Epithelial cell of prostate (primary cell): ENCODE results near the gene DRD1.
"Not testable (repeated sequence)": the region's sequence is repeated elsewhere in the genome, so short reads cannot be mapped to it uniquely, and the experiment has no call there.

Source experiments
- DNase-seq: peaks from one replicate; pipeline ENCODE4 v3.0.0-alpha.2; 2011; ENCODE audit warnings: low read depth, low spot score
- H3K27ac ChIP-seq: fragments of 450-650 bp; 2 replicates; pipeline ENCODE4 v1.5.1; 2017; ENCODE audit warnings: mild to moderate bottlenecking

The DRD1 gene

GRCh38 chr5:175469916-175470315 is 25.9 kb upstream of the DRD1 start:
- H3K27ac ChIP-seq: no peak overlapping the region
- no peak for DNase-seq

DNA sequence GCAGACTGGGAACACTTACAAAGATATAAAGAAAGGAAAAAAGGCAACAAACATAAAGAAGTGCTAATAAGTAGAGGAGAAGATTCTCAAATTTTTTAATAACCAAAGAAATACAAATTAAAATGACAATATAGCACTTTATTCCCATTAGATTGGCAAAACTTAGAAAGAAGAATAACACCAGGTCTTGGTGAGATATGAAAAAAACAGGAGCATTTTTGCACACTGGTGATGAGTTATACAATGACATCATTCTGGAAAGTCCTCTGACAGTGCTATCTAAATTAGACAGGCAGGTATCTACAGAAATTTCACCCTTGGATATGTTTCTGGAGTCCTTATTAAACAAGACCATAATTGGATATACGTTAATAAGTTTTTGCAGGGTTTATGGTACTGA is 24.9 kb upstream of the DRD1 start:
- DNase-seq: no peak
- no peak overlapping the region for H3K27ac ChIP-seq

DNA sequence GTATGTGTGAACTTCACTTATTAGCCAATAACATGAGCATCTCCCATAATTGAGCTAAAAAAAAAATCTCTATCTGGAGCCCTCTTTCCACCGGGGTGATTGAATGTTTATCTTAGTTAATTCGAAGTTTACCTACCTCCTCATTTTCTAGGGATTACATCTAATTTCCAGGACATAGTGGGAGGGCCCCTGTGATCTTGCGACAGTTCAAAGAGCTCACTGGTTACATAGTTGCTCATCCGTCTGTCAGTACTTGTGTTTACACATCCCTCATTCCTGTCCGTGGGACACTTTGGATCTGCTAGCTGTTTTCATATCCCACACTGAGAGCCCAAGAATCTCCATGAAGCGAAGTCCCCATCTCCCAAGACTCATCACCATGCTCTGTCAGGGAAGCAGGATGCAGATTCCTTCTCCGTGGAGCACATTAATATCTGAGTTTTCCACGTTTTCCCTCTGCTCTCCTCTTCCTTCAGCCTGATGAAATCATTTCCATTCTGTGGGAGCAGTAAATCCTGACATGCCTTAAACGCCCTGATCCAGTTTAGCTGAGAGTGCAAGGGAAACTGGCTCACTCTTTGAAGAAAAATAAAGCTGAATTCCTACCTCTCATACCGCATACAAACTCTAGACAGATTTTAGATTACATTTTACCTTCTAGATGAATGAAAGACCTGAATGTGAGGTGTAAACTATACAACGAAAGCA is 24.2 kb upstream of the DRD1 start:
- no peak for DNase-seq
- H3K27ac ChIP-seq: no peak overlapping the region

DNA sequence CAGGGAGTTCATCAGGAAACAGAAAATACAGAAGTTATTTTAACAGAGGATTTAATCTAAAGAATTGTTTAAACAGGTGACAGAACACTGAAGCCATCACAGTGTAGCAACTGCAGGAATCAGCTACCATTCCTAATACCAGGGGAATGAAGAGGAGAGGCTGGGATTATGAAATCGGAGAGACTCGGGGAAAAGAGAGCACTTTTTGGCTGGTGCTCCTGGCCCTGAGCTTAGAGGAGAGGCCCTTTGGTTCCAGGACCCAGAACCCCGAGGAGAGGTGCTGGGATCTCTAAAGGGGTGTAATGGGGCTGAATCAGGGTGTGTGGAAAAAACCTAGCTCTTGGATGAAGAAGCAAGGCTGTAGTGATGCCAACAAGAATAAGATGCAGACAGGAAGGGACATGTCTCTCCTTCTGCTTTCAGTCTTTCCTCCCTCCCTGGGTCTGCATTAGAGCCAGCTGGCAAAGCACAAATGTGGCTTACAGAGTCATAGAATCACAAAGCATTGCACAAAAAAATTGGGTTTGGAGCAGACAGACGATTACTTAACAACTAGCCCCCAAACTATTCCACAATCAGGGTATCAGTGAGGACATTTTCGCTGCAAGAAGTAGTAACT is 22.8 kb upstream of the DRD1 start:
- no peak for DNase-seq
- no peak overlapping the region for H3K27ac ChIP-seq

DNA sequence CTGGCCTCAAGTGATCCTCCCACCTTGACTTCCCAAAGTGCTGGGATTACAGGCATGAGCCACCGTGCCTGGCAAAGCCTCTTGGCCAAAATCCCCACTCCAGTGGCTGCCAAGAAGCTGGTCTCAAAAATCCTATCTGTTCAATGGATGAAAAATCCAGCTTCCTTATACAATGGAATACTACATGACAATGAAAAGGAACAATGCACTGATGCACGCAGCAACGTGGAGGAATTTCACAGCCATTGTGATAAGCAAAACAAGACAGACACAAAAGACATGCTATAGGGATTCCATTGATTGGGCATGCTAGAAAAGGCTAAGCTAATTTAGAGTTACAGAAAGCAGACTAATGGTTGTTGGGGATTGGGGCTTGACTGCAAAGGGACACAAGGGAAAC is 21.3 kb upstream of the DRD1 start:
- H3K27ac ChIP-seq: no peak overlapping the region
- no peak for DNase-seq

DNA sequence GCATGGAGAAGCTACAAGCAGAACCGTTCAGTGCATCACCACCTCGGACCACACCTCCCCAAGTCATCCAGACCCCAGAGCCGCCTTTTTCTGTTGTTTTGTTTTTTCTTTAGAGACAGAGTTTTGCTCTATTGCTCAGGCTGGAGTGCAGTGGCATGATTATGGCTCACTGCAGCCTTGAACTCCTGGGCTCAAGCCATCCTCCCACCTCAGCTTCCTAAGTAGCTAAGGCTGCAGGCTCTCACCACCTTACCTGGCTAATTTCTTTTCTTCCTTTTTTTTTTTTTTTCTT is 20.9 kb upstream of the DRD1 start:
- no peak for DNase-seq
- no peak overlapping the region for H3K27ac ChIP-seq

DNA sequence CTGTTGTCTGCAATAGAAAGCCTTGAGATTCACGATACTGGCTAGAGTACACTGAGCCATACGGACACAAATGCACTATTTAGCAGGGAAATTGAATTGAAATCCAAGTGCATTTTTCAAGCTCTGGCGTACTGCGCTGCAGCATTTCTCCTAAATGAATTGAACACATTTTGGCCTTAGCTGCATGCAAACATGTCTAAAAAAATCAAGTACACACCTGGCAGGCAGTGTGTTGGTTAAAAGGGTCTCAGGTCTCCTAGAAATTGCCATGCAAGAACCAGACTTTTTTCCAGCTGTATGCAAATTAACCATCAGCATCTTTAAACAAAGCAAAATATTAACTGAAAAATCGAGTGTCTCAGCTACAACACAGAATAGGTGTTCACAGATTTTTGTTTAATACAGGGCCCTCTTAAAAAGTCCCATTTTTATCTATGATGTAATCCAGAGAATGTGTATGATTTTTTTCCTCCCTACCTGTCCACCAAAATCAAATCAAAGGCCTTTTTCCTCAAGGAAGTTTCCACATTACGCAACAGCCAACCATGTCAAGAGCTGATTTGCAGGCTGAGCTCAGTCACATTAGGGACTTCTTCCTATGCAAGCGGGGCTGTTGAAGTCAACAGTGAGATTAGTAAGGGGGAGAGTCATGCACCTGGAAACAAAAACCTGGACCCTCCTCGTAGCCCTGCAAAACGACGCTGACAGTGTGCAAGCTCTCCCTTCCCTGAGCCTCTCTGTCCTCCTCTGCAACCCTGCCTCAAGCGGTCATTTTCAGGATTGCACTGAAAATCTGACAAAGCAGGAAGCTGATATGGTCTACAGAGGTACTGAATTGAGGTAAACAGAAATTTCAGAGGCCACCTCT is 20.3 kb upstream of the DRD1 start:
- DNase-seq: no peak

GRCh38 chr5:175463641-175464040 is 19.7 kb upstream of the DRD1 start:
- no peak for DNase-seq
- H3K27ac ChIP-seq: no peak overlapping the region

More for the DNA sequence above, 20.3 kb upstream of the DRD1 start:
- H3K27ac ChIP-seq: no peak overlapping the region

DNA sequence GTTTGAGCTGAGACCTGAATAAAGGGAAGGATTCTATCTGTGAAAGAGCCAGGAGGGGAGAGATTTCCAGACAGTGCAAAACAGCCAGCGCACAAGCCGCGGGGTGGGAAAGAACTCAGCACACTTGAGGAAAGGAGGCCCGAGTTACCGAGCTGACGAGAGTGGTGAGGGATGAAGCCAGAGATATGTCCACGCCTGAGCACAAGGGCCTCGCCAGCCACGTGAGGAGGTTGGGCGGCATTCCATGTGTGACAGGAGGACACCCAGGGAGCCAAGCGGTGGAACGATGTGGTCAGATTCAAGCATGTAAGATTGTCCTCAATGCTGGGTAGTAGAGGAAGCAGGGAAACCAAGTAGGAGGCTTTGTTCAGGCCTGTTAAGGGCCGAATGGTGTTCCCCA is 17.4 kb upstream of the DRD1 start:
- no peak for DNase-seq
- no peak overlapping the region for H3K27ac ChIP-seq

DNA sequence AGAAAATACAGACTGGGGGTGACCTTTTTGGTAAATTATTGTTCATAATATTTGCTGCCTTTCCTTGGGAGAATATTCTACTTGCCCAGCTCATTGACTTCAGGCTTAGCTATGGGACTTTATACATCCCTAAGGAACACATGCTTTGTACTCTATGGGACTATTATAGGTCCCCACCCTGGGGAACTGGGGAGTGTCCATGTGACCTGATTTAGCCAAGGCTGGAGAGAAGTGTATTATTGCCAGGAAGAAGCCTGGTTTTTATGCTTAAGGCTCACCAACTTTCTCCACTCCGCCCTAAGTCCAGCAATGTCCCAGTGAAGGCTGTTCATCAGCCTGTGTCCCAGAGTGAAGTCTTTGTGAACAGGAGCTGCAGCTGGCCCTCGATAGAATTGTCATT is 16.6 kb upstream of the DRD1 start:
- DNase-seq: no peak
- H3K27ac ChIP-seq: no peak overlapping the region

- H3K27ac ChIP-seq: no peak overlapping the region
- no peak for DNase-seq
These were observed 16.1 kb upstream of the DRD1 start for GRCh38 chr5:175460126-175460525.

- H3K27ac ChIP-seq: no peak overlapping the region
- DNase-seq: no peak
These were observed 13.5 kb upstream of the DRD1 start for GRCh38 chr5:175457466-175457865.

DNA sequence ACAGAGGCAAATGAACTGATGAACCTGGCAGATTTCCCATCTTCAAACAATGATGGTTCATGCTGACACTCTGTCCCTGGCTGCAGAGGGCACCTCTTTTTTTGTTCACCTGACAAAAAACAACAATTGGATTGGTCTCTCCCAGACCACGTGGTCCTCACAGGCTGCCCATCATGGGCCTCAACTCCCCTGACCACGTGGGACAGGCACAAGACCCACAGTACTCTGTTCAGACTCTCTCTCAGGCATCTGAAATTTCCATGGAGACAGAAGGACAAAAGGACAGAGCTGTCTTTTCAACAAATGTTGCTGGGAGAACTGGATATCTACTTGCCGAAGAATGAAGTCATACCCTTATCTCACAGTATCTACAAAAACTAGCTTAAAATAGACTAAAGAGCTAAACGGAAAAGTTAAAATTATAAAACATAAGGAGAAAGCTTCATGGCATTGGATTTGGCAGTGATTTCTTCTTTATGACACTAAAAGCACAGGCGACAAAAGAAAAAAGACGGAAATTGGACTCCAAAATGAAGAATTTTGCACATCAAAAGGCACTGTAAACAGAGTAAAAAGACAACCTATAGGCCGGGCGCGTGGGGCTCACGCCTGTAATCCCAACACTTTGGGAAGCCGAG is 12.2 kb upstream of the DRD1 start:
- no peak for DNase-seq

GRCh38 chr5:175454338-175454737 is 10.4 kb upstream of the DRD1 start:
- not testable (repeated sequence) for H3K27ac ChIP-seq, DNase-seq

More for the DNA sequence above, 12.2 kb upstream of the DRD1 start:
- no peak overlapping the region for H3K27ac ChIP-seq

DNA sequence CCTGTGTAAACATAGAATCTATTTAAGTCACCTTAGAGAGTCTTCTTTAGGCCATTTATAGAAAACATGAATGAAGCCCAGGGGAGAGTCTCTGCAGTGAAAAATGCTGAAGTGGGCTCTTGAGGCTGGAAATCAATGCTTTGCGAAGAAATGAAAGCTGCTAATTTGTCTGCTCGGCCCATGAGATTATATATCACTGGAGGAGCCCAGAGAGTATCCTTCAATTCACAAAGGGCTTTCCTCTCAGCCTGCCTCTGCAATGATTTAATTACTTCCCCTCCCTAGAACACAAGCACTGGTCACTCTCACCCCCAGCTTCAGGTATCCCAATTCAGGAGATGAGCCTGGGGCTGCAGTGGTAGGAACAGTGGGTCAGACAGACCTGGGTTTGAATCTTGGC is 8.2 kb upstream of the DRD1 start:
- H3K27ac ChIP-seq: no peak overlapping the region
- no peak for DNase-seq

DNA sequence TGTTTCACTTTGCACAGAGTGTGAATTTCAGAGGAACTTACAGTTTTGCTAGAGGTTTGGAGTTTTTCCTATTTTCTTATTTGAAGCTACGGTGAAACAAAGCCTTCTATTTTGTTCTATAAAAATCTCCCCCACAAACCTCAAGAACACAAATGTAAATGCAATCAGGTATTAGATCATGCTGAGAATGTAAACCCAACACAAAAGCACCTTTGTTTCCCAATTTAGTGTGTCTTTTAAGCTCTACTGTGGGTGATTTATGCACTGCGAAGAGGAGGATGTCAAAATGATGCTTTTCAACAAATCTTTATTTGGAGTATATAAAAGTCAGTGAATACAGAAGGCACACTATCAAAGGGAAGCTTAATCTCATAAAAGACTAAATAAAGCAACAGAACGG is 4.3 kb upstream of the DRD1 start:
- DNase-seq: no peak
- no peak overlapping the region for H3K27ac ChIP-seq

GRCh38 chr5:175447571-175447970 is 3.6 kb upstream of the DRD1 start:
- DNase-seq: no peak
- H3K27ac ChIP-seq: no peak overlapping the region

GRCh38 chr5:175446378-175446777 is 2.4 kb upstream of the DRD1 start:
- H3K27ac ChIP-seq, DNase-seq: not testable (repeated sequence)

- H3K27ac ChIP-seq: no peak overlapping the region
- DNase-seq: no peak
These were observed 999 bp upstream of the DRD1 start for GRCh38 chr5:175444905-175445456.

- no peak overlapping the region for H3K27ac ChIP-seq
- DNase-seq: no peak
These were observed 395 bp downstream of the DRD1 start for GRCh38 chr5:175443514-175444059.
